ENCODE measurements around the gene MFNG. TPM values are rescaled to one million over a fixed set of nuclear protein-coding genes. Genes with fewer than 3 reads are reported as not detected.

Gene MFNG
- total RNA-seq, 1 experiment from 2014 or later = 0.08 TPM

DNA sequence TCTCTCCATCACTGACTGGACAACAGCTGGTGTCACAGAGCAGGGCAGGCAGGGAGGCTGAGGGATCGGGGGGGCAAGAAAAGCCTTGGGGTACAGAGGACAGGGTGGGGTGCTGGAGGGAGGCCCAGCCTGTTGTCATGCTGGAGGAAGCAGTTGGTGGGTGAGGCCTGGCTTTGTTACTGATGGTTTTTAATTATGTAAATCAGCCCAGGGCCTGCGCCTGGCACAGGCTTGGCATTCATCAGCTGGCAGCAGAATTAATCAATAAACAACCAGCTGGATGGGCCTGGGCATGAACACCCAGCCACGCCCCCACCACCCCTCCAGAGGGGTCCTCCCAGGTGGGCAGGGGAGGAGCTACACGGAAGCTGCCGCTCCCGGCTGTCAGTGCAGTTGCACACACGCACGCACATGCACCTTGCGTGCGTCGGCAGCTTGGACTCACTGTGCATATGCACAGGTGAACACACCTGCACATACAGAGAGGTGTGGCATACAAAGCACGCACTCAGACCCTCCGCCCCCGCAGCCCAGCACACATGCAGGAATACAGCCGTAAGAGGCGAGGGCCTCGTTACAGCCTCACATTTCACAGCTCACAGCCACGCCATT lies 37.6 kb downstream of the MFNG start:
- DNase-seq (ENCODE audit: low spot score) = no peak

DNA sequence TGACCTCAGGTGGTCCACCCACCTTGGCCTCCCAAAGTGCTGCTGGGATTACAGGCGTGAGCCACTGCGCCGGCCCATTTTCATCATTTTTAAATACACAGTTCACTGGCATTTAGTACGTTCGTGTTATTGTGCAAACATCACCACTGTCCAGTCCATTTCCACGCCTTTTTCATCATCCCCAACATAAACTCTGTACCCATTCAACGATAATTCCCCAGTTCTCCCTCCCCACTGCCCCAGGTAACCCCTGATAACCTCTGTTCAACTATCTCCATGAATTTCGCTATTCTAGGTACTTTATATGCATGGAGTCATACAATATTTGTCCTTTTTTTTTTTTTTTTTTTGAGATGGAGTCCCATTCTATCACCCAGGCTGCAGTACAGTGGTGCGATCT lies 40.7 kb downstream of the MFNG start:
- DNase-seq (ENCODE audit: low spot score) = no peak

DNA sequence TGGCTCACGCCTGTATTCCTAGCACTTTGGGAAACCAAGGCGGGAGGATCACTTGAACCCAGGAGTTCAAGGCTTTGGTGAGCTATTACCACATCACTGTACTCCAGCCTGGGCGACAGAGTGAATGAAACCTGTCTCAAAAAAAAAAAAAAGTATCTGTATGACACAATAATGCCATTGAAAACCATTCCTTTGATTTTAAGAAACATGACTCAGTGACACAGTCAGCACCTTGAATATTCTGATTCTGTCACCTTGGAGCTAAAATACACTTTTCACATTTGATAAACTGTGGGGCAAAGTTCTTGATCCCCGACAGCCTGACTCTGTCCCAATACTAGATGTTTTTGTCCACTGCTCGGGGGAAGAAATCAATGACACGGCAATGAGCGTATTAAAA lies 42.2 kb downstream of the MFNG start:
- no peak for DNase-seq (ENCODE audit: low spot score)

DNA sequence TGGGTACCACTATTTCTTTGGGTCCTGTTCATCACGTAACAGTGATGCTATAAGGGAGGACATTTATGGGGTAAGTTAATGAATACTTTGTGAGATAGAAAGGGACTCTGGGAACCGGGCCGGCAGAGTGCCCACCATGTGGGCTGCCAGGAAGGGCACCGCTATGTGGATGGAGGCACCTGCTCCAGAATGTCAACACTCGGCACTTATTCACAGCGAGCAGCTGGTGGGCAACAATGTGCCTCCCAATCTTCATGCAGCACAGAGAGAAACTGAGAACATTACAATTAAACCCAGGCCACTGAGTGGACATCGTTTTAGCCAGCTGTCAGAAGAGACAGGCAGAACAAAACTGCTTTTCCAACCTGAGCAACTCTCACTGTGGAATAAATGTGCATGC lies 43.1 kb downstream of the MFNG start:
- DNase-seq (ENCODE audit: low spot score) = no peak

DNA sequence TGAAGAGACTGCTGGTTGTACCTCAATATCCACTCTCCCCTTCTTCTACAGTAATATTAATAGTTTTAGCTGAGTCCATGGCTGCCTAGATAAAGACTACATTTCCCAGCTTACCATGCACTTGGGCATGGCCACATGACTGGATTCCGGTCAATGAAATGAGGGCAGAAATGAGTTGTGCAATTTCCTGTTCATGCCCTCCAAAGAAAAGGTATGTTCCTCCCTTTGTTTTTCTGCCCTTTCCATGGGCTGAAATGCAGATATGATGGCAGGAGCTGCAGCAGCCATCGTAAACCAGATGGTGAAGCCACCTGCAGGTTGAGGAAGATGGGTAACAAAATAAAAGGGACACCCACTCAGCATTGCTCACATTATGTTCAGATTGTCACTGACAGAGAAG lies 43.6 kb downstream of the MFNG start:
- DNase-seq (ENCODE audit: low spot score) = peak; percentile 59

DNA sequence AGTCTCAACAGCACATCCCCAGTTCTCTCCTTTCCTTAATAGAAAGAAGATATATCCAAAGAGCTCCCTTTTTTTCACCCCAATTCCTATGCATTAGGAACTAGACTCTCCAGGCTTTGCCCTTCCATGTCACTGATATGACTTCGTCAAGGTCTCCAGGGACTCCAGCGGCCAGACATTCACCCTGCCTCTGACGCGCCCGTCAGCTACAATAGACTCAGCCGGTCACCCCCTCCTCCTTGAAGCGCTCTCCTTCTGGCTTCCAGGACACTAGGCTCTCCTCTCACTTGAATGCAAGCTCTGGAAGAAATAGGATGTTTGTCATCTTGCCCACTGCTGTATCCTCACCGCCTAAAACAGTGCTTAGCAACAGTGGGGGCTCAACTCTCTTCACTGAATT lies 44.0 kb downstream of the MFNG start:
- no peak for DNase-seq (ENCODE audit: low spot score)

DNA sequence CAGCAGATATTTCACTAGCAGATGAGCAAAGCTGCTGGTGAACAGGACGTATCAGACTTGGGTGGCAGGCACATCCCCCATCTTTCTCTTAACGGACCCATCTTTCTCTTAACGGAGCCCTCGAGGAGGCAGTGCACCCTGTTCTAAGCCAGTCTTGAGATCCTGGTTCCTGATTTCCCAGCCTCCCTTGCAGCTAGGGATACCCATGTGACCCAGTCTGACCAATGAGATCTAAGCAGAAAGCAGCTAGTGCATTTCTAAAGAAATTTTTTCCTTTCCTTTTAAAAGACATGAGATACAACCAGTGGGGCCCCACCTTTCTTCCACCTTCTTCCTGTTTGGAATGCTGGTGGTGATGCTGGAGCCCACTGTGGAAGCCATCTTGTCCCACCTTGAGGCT lies 45.3 kb downstream of the MFNG start:
- no peak for DNase-seq (ENCODE audit: low spot score)

DNA sequence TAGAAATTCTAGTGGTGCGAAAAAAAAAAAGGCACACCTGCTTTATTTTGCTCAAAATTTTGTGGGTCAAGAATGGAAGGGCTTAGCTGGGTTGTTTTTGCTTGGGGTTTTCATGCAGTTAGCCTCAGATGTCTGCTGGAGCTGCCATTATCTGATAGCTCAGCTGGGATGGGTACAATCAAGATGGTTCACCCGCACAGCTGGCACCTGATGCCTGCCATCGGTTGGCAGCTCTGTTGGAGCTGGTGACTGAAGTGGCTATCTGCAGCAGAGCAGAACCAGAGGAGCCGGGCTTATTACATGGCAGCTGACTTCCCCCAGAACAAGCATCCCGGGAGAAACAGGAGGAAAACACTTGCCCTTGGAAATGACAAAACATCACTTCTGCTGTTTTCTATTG lies 46.8 kb downstream of the MFNG start:
- no peak for DNase-seq (ENCODE audit: low spot score)

DNA sequence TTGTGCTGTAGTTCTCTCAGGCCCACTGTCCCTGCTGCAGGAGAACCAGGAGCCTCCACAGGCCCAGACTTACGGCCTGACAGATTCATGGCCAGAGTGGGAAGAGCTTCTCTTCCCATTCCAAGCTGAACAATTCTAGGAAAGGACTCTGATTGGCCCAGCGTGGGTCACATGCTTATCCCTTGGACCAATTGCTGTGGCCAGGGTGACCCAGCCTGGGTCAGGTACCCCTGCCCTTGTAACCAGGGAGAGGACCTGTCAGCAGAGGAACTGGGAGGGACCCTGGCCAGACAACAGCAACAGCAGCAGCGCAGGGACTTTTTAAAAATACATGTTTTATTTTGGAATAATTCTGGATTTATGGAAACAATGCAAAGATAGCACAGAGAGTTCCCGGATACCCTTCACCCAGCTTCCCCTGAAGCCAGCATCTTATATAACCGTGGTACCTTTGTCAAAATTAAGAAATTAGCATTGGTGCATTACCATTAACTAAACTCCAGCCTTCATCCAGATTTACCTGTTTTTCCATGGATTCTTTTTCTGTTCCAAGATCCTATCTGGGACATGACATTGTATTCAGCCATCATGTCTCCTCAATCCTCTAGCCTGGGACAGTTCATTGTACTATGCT lies 50.1 kb downstream of the MFNG start:
- no peak for DNase-seq (ENCODE audit: low spot score)

DNA sequence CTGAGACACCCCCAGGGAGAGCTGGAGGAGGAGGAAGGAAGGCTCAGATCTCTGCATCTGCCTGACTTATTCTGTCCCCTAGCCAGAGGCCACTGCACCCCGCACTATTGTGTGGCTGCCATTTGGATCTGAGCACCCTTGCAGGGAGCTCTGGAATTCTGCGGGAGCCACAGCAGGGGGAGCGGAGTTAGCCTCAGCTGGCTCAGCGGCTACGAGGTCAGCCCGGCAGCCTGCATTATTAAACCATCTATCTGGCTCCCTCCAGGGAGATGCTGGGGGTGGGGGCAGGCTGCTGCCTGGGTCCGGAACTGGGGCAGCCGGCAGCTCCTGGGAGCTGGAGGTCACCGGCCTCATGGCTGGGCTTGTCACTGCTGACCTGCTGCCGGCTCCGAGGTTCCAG lies 52.4 kb downstream of the MFNG start:
- DNase-seq (ENCODE audit: low spot score) = no peak

DNA sequence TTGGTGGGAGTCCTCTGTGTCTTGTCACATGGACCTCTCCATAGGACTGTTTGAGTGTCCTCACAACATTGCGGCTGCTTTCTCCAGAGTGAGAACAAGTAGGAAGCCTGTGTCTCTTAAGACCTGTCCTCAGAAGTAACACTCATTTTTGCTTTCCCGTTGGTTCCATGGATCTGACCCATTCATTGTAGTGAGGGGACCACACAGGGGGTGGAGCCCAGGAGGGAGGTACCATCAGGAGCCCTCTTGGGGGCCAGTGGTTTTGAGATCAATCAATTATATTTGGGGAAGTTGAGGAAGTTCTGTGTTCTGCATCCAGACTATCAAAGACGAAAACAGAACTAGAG lies 53.5 kb downstream of the MFNG start:
- no peak for DNase-seq (ENCODE audit: low spot score)

DNA sequence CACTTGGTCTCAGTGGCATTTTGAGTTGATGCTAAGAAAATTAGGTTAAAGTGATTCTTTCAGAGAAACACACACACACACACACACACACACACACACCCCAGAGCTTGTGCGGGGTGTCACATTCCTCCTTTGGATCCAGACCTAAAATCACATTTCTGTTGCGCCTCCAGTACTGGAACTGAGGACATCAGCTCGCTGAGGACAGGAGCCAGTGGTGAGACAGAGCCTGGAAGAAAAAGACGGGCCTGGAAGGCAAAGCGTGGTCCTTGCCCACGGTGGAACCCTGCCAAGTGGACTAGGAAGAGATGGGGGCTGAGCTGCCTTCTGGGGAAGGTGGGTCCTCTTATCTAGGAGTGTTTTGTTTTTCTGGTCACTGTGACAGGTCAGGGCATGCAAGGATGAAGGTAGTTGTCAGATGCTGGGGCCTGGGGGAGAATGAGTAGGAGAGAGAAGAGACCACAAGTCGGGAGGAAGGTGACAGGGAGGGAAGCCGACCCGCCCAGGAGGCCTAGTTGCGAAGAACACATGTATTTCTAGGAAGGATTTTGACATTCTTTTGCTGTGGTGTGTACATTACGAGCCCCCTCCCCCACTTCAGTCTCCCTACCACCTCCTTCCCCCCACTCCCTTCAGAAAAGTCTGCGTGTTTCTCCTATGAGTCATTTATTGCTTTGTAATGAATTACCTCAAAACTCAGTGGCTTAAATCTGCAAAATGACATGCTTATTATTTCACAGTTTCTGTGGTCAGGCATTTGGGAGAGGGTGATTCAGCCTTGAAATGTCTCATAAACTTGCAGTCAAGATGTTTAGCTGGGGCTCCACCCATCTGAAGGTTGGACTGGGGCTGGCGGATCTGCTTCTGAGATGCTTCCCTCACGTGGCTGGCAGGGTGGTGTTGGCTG lies 54.1 kb downstream of the MFNG start:
- peak; percentile 92 for DNase-seq (ENCODE audit: low spot score)

DNA sequence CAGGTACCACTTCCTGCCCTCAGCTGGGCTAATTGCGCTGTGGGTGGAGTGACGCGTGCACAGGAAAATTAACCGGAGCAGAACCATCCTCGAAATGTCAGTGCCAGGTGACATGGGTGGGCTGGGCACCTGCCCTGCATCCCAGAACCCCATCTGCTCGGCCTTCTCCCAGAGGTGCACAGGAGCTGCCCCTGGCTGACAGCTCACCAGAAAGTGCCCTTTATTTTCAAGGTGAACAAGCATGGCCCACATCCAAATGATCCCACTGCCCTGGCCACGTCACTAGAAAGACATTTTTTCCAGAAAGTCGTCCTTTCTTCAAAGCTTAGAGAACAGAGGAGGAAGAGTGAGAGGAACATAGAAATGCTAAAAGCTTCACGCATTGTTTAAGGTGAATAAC lies 54.8 kb downstream of the MFNG start:
- no peak for DNase-seq (ENCODE audit: low spot score)

DNA sequence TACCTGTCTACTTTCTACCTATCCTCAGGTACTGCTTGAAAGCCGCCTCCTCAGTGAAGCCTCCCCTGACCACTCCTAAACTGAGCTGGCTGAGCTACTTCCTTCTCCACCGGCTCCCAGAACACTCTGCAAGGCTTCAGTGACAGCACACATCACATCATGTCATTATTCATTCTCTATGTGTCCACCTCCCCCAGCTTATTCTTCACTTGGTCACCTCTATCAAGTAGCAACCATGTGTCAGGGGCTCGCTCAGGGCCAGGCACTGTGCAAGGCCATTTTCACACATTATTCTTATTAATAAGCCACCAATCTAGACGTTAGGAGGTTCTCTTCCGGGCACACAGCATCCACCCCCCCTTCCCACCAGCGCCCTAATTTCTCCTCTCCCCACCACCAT lies 55.2 kb downstream of the MFNG start:
- DNase-seq (ENCODE audit: low spot score) = no peak

DNA sequence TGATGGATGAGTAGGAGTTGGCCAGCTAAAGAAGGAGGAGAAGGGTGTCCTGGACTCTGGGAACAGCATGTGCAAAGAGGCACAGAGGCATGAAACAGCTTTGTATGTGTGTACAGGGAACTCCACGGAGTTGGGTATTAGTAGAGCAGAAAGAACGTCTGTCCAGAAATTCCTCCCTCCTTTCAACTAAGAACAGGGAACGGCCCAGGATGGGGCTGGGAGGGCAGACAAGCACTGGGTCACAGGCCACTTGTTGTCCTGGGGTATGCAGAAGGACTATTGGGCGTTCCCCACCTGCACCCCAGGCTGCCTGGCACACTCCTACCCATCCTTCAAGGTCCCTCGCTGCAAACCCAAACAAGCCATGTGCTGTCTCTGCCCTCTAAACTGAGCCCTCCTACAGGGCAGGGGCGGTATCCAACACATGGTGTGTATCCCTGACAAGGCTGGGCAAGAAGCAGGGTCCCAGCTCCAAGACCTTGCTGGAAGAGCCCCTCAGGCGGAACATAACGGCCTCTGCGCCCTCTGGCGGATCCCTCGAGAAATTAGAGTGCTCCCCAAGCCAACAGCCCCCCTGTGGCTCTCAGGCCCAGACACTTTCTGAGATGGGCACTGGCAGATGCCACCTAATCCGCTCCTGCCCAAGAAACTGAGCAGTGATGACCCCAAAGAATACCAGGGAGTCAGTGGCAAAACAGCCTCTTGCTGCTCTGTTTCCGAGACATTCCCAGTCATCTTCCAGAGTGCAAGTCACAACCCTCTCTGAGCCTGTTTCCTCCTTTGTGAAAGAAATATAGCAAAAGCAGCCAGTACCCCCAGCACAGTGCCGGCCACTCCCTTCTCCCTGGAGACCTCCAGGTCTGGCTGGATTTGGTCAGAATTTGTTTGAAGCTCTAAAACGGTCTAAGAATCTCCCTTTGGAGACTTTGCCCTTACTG lies 57.3 kb downstream of the MFNG start:
- no peak for DNase-seq (ENCODE audit: low spot score)

DNA sequence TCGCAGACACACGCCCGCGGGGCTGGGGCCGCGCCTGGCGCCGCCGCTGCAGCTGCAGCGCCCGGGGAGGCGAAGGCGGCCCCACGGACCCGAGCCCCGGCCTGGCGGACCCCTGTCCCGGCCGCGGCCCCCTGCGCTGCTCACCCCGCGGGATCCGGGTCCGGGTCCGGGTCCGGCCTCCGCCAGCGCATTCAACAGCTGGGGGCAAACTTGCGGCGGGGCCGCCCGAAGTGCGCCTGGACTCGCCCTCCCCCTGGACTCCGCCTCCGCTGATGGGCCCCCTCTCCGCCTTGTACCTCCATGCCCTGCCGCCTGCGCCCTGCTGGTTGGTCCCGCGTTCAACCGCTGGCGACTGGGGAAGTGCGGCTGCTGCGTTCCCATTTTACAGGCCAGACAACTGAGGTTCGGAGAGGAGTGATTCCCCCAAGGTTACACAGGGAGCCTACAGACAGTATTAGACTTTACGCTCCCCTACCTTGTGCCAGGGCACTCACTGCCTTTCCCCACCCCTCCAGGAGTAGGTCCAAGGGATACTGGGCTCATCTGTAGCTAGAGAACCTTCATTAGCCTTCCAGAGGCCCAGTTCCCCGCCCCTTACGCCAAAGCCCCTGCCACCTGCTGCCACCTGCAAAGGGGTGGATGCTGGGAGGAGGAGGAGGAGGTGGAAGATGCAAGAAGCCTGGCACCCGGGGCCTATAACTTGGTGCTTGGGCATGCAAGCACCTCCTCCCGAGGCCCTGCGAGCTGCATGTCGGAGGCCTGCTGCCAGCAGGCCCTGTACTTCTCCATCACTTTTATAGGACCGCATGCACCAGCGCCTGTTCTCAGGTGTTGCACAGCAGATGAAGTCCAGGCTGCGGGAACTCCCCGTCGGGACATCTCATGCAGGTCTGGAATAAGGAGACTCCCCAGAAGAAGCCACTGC lies 58.2 kb downstream of the MFNG start:
- no peak for DNase-seq (ENCODE audit: low spot score)

DNA sequence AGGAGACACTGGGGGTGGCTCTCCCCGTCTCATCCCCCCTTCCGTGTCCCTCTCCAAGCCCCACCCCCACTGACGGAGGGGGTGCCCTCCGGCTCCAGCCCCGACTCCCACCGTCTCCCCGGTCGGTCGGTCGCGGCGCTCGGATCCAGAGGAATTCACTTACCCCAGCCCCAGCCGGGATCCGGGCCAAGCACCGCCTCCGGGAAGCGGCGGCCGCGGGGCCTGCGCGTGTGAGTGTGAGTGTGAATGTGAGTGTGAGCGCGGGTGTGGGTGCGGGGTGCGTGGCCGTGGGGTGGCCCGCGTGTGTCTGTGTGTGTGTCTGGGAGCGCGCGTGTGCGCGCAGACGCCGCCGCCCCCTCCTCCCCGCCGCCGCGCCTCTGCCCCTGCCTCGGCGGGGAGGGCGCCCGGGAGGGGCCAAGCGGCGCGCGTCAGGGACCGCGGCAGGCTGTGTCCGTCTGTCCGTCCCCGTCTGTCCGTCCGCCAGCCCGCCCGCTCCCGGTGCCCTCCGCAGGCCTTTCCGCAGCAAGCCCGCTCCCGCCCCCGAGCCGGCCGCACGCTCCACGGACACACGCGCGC lies 59.0 kb downstream of the MFNG start, which contains the start of gene ELFN2:
Gene ELFN2 (minus strand): TSS at position 345 of the 576 bp plus-strand sequence. CDS start 51,945 bp downstream, outside the sequence.
- no peak for DNase-seq (ENCODE audit: low spot score)

DNA sequence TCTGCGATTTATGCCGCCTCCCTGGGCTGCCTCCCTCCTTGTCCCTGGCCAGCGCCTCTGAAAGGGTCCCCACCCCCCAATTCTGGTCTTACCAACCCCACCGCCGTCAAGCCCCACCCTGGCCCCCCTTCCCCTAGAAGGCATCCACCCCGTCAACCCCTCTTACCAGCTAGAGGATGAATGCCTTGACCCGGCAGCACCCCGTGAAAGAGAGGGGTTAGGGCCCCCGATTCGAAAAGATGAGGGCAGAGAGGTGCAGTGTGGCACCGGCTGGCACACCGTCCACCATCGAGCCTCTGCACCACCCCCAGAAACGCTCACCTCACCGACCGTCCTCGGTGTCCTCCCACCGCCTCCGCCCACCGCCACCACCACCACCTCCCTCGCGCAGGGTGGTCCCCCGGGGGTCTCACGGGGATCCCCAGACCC lies 59.5 kb downstream of the MFNG start:
- DNase-seq (ENCODE audit: low spot score) = no peak

DNA sequence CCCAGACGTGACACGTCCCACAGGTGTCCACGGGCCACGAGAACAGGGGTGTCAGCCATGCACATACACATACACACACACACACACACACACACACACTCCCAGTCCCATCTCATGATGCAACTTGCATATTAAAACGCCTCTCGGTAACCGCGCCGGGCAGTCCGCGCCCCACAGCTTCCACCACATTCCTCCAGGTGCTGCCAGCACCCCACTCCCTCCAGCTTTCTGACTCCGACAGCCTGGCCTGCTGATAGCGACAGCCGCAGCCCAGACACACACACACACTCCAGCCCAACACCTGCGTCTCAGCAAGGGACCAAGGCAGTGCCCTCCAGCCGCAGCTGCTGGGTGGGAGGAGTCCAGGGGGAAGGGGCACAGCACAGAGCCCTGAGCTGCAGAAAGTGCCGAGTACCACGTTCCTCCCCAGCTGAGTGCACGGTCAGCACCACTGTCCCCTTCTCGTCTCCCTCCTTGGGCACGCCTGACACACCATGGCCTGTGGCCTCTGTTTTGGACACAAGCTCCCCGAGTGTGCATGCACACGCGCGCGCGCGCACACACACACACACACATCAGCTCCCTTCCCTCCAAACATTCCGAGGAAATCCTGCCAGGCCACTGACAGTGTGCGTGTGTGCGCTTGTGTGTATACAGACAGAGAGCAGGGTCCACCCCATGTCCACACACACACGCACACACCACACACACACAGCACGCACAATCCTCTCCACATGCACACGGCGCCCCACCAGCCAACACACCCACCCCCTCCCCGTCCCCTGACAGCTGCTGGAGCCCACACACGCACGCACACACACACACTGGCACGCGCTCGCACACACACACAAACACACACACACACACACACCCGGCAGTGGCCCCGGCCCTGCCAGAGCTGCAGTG lies 60.1 kb downstream of the MFNG start:
- DNase-seq (ENCODE audit: low spot score) = peak; percentile 52
